ES-I3 (cell line): ENCODE measurements around the gene ABCA4.

Source experiments
- H3K36me3 ChIP-seq: 2 replicates; pipeline ENCODE4 v1.6.1; 2013; ENCODE audit warnings: mild to moderate bottlenecking, low read length, control low read depth, moderate library complexity; ENCODE audit not compliant: insufficient read depth
- H3K4me1 ChIP-seq: 2 replicates; pipeline ENCODE4 v1.6.1; 2013; ENCODE audit warnings: mild to moderate bottlenecking, control low read depth, low read length; ENCODE audit not compliant: insufficient read depth
- H3K9ac ChIP-seq: 2 replicates; pipeline ENCODE4 v1.6.1; 2013; ENCODE audit warnings: low read depth, mild to moderate bottlenecking, low read length, moderate library complexity
- H3K9me3 ChIP-seq: 2 replicates; pipeline ENCODE4 v1.6.1; 2013; ENCODE audit warnings: mild to moderate bottlenecking, low read length, moderate library complexity; ENCODE audit not compliant: control insufficient read depth, insufficient read depth

ABCA4 gene

DNA sequence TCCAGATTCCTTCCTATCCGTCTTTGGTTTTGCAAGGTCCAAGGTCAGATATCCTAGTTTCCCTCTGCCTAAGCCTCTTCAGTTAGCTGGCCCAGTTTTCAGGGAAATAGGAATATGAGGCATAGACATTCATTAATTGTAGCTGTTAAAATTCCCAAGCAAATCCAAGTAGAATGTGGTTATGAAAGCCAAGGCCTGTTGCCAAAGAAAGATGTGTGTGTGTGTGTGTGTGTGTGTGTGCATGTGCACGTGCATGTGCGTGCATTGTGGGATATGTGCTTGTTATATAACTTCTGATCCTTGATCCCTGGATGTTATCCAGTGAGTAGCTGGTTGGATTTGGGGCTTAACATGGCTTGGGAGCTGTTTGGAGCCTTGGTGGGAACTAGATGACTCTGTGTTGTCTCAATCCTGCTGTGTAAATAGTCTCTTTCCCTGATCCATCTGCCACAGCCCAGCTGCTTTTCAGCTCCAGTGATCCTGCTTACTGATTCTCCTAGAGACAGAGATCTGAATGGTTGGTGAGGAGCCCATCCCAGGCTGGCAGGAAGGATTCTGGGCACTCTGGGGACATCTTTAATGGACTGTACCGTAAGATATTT lies 141.1 kb downstream of the ABCA4 start:
- H3K36me3 ChIP-seq, result no peaks in the 10 kb centered on the region
- H3K4me1 ChIP-seq, result peaks cover 6% of the 10 kb centered on the region
- H3K9ac ChIP-seq, result no peak overlapping the region
- H3K9me3 ChIP-seq, result no peaks in the 10 kb centered on the region

GRCh38 chr1:93979040-93979717 lies 141.8 kb downstream of the ABCA4 start:
- H3K36me3 ChIP-seq, result no peaks in the 10 kb centered on the region
- no peaks in the 10 kb centered on the region for H3K9me3 ChIP-seq
- H3K4me1 ChIP-seq, result peaks cover 6% of the 10 kb centered on the region
- H3K9ac ChIP-seq, result no peak overlapping the region

- H3K4me1 ChIP-seq, result peaks cover 6% of the 10 kb centered on the region
- H3K36me3 ChIP-seq, result no peaks in the 10 kb centered on the region
- no peak overlapping the region for H3K9ac ChIP-seq
- H3K9me3 ChIP-seq, result no peaks in the 10 kb centered on the region
Observed at GRCh38 chr1:93977598-93977945, 143.4 kb downstream of the ABCA4 start.

- Histone ChIP-seq H3K36me3 (no peaks in the 10 kb centered on the region), H3K4me1 (peaks cover 6% of the 10 kb centered on the region), H3K9ac (no peak overlapping the region)
Observed at GRCh38 chr1:93976711-93977597, 144.0 kb downstream of the ABCA4 start.

DNA sequence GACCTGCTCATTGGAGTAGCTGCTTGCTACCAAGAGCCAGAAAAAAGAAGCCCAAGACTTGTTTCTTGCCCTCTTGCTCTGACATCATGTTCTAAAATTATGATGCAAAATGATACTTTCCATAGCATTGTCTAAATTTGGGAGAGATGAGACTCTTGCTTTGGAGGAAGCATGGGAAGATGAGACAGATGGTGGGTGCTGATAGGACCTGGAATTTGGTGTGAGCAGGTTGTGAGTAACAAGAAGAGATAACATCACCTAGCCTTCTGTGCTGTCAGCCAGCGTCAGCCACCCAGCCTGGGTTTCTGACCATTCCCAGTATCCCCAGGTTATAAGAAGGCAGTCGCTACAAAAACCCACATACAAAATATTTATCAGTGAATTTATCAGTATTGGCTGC lies 144.7 kb downstream of the ABCA4 start:
- H3K4me1 ChIP-seq, result peaks cover 6% of the 10 kb centered on the region
- no peaks in the 10 kb centered on the region for H3K9me3 ChIP-seq
- no peaks in the 10 kb centered on the region for H3K36me3 ChIP-seq
- H3K9ac ChIP-seq, result no peak overlapping the region

More at GRCh38 chr1:93976711-93977597, 144.0 kb downstream of the ABCA4 start:
- no peaks in the 10 kb centered on the region for H3K9me3 ChIP-seq

- Histone ChIP-seq H3K9me3 (no peaks in the 10 kb centered on the region), H3K4me1 (no peaks in the 10 kb centered on the region), H3K36me3 (no peaks in the 10 kb centered on the region), H3K9ac (no peak overlapping the region)
Observed at GRCh38 chr1:93972341-93972740, 148.6 kb downstream of the ABCA4 start.

- Histone ChIP-seq H3K9me3 (no peaks in the 10 kb centered on the region), H3K36me3 (no peaks in the 10 kb centered on the region), H3K9ac (no peak overlapping the region), H3K4me1 (no peaks in the 10 kb centered on the region)
Observed at GRCh38 chr1:93969887-93970286, 151.1 kb downstream of the ABCA4 start.

- Histone ChIP-seq H3K9ac (no peak overlapping the region), H3K4me1 (no peaks in the 10 kb centered on the region), H3K36me3 (no peaks in the 10 kb centered on the region), H3K9me3 (no peaks in the 10 kb centered on the region)
Observed at GRCh38 chr1:93969371-93969770, 151.6 kb downstream of the ABCA4 start.

DNA sequence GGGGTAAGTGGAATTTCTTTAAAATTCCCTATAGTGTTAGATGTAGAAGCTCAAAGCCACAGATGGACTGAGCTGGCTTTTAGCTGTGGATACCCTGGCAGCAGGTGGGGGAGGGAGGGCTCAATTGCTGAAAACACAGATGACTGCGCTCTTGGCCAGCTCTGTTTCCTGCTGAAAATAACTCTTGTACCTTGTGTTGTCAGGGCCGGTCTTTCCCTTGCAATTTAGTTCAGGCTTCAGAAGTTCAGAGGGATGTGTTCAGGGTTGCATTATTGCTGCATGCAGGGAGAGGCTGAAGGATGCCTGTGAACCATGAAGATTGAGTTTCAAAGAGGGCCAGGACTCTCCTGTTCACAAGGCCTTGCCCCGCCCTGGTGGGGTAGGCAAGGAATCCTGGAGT lies 153.6 kb downstream of the ABCA4 start:
- H3K4me1 ChIP-seq, result no peaks in the 10 kb centered on the region
- no peaks in the 10 kb centered on the region for H3K36me3 ChIP-seq
- H3K9ac ChIP-seq, result no peak overlapping the region
- H3K9me3 ChIP-seq, result no peaks in the 10 kb centered on the region

- H3K9me3 ChIP-seq, result no peaks in the 10 kb centered on the region
- no peaks in the 10 kb centered on the region for H3K4me1 ChIP-seq
- H3K36me3 ChIP-seq, result no peaks in the 10 kb centered on the region
- H3K9ac ChIP-seq, result no peak overlapping the region
Observed at GRCh38 chr1:93965888-93966287, 155.1 kb downstream of the ABCA4 start.

DNA sequence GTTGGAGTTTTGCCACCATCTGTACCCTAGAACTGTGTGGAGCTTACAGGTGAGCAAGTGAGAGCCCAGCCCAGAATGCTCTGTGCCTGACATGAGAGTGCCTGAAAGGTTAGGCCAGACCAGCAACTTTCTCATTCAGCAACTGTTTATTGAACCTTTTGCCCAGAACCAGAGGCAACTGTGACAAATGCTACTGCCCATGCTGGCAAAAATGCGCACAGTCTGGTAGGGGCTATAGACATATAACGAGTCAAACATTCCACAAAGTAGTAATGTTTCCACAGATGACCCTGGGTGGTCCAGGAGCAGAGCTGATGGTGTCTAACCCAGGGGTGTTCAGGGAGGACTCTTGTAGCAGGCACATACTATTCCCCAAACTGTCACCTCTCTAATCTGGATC lies 155.7 kb downstream of the ABCA4 start:
- Histone ChIP-seq H3K36me3 (no peaks in the 10 kb centered on the region), H3K9ac (no peak overlapping the region), H3K4me1 (no peaks in the 10 kb centered on the region), H3K9me3 (no peaks in the 10 kb centered on the region)

- H3K36me3 ChIP-seq, result no peaks in the 10 kb centered on the region
- H3K9ac ChIP-seq, result no peak overlapping the region
- H3K4me1 ChIP-seq, result no peaks in the 10 kb centered on the region
- H3K9me3 ChIP-seq, result no peaks in the 10 kb centered on the region
Observed at GRCh38 chr1:93964777-93965200, 156.2 kb downstream of the ABCA4 start.

DNA sequence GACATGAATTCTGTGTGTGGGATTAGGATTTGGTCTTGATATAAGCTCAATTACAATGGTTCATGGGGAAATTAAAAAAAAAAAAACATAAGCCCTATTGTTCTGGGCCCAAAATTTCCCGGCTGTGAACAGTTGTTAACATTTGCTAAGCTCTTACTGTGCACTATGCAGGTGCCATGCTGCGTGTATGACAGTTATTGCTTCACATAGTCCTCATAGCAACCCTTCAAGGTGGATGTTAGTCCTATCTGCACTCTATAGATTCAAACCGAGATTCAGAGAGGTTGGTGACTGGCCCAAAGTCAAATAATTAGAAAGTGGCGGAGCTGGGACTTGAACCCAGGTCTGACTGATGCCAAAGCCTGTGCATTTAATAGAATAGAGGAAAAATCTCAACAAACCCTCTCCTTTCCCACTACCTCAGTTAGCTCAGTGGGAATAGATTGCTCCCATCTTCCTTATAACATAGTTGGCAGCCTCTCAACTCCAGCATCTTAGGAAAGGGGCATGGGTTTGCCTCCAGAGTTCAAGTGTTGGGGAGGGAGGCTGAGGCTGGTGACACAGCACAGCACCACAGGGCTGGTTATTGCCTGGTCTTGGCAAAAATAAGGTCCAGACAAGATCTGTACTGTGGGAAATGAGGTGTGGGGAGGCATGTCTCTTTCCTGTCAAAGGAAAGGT lies 156.7 kb downstream of the ABCA4 start:
- Histone ChIP-seq H3K9me3 (no peaks in the 10 kb centered on the region), H3K4me1 (no peaks in the 10 kb centered on the region), H3K9ac (no peak overlapping the region), H3K36me3 (no peaks in the 10 kb centered on the region)

GRCh38 chr1:93963585-93963984 lies 157.4 kb downstream of the ABCA4 start:
- Histone ChIP-seq H3K4me1 (no peaks in the 10 kb centered on the region), H3K9me3 (no peaks in the 10 kb centered on the region), H3K36me3 (no peaks in the 10 kb centered on the region), H3K9ac (no peak overlapping the region)
